T-helper 22 cell (primary cell): ENCODE data around the gene HSP90AA1.
"Not testable (repeated sequence)": the region's sequence is repeated elsewhere in the genome, so short reads cannot be mapped to it uniquely, and the experiment has no call there.

ENCODE experiments used
- DNase-seq: peaks from one replicate; pipeline ENCODE4 v3.0.0-alpha.2; 2020; ENCODE audit warnings: low read depth

The HSP90AA1 gene

GRCh38 chr14:102066041-102066451 lies 20.8 kb downstream of the HSP90AA1 start:
- no peak for DNase-seq

DNA sequence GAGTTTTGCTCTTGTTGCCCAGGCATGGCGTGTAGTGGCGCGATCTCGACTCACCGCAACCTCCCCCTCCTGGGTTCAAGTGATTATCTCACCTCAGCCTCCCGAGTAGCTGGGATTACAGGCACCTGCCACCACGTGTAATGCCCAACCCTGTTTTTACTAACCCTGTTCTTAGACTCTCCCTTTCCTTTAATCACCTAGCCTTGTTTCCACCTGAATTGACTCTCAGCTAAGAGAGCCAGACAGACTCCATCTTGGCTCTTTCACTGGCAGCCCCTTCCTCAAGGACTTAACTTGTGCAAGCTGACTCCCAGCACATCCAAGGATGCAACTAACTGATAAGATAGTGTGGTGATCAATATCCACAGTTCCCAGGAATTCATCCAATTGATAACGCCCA lies 22.3 kb downstream of the HSP90AA1 start:
- DNase-seq: not testable (repeated sequence)

DNA sequence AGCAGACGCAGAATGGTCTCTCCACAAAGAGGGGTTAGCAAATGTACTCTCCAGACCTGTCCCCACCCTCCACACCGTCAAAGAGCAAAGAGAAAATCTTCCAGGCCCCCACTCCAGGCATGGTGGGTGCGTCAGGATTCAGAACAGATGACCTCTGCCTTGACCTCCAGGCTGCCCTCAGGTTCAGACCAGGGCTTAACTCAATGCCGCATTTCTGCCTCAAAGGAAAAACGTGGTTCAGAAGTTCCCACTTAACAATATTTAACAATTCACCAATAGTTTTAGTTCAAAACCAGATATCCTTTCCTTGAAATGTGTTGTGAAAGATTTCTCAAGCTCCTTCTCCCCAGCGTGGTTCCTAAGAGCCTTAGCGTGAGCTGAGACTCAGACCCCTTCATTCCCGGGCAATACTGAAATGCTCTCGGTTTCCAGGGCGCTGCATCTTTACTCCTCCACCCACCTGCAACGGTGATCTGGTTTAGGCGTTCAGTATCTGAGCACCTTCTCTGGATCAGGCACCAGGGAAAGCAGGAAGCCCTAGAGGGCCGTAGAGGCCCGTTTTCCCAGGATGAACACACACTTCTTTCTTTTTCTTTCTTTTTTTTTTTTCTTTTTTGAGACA lies 22.9 kb downstream of the HSP90AA1 start:
- DNase-seq: no peak

- DNase-seq: peak; percentile 43
These were observed 23.6 kb downstream of the HSP90AA1 start for GRCh38 chr14:102063109-102063807.

- DNase-seq: no peak
These were observed 27.9 kb downstream of the HSP90AA1 start for GRCh38 chr14:102058961-102059360.

GRCh38 chr14:102058146-102058545 lies 28.7 kb downstream of the HSP90AA1 start:
- DNase-seq: no peak

- no peak for DNase-seq
These were observed 29.2 kb downstream of the HSP90AA1 start for GRCh38 chr14:102057480-102058114.

GRCh38 chr14:102056694-102057442 lies 30.0 kb downstream of the HSP90AA1 start:
- DNase-seq: no peak

DNA sequence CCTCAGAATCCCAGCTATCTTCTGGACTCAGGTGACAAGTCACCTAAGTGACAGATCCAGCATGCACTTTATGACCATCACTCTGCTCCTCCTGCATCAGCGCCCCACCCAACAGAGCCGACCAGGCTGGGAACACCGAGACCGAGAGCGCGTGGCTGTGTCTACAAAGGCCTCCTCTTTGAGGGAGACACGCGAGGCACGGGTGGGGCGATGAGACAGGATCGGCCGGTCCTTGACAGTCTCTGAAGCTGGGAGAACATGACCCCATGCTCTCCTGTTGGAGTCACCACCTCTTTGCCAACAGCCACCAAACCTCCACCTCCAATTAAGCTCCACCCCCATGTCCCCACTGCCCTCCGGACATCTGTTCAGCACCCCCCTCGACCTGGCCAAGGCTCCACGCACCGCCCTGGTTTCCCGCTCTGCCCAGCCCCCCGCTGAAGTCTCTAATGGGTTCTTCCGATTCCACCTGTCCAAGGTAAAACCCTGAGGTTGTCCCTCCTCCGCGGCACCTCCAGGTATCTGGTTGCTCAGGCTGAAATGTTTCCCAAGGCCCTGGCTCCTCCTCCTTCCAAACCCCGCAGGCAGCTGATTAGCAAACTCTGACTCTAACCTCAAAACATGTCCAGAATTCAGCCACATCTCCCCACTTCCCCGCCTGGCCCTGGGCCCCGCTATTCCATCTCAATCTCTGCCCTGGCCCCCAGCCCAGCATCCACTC lies 31.5 kb downstream of the HSP90AA1 start:
- no peak for DNase-seq

GRCh38 chr14:102052522-102052921 lies 34.3 kb downstream of the HSP90AA1 start:
- DNase-seq: no peak

DNA sequence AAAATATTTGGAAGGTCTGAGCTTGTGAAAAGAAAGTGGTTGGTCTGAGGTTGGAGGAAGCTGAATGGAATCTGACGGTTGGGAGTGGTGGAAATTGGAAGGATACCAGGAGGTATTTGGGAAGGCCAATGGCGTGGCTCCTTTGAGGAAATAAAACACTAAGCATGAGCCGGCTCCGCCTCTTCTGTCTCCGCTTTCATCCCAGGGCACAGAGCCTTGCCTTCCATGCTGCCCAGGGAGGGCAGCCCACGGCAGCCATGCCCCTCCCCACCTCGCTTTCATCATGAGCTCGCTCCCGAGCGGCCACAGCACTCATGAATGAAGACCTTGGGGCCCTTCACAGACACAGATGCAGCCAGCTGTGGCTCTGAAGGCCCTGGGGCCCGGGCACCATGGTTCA lies 36.2 kb downstream of the HSP90AA1 start:
- no peak for DNase-seq

DNA sequence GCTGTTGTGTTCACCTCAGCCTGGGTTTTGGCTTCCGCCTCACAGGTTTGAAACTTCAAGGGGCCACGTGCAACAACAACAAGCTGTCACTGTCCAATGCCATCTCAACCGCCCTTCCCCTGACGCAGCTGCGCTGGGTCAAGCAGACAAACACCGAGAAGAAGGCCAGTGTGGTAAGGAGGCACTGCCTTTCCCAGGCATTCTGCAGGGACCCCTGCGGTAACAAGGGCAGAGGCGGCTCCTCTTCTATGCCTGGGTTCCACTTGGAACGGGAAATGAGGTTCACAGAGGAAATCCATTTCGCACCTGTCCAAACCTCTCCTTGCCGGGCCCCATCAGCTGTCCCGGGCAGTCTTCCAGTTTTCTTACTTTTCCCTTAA lies 36.8 kb downstream of the HSP90AA1 start:
- DNase-seq: no peak

- DNase-seq: no peak
These were observed 37.4 kb downstream of the HSP90AA1 start for GRCh38 chr14:102049258-102050025.

DNA sequence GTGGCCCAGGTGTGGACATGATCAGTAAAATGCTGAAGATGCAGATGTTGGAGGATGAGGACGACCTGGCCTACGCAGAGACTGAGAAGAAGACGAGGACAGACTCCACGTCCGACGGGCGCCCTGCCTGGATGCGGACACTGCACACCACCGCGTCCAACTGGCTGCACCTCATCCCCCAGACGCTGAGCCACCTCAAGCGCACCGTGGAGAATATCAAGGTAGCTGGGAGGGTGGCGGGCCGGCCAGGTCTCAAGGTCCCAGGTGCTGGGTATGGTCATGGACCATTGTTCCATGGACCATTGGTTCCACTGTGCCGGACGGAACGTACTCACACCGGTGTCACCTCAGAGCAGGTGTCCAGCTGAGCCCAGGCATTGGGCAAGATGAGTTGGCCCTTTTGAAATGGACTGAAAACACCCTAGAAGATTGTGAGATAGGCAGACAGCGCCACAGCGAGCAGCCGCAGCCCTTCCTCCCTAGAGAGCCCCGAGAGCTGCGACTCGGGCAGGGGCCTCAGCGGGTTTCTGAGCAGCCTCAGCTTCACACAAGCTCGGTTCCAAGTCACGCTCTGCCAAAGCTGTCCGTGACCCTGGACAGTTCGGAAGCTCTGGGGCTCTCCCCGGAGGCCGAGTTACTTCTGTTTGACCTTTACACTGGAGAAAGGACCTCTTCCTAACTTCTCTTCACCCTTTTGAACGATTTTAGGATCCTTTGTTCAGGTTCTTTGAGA lies 38.9 kb downstream of the HSP90AA1 start:
- no peak for DNase-seq

GRCh38 chr14:102046337-102047278 lies 40.2 kb downstream of the HSP90AA1 start:
- no peak for DNase-seq

- DNase-seq: no peak
These were observed 42.3 kb downstream of the HSP90AA1 start for GRCh38 chr14:102044566-102044965.

GRCh38 chr14:102043251-102044025 lies 43.4 kb downstream of the HSP90AA1 start:
- no peak for DNase-seq

DNA sequence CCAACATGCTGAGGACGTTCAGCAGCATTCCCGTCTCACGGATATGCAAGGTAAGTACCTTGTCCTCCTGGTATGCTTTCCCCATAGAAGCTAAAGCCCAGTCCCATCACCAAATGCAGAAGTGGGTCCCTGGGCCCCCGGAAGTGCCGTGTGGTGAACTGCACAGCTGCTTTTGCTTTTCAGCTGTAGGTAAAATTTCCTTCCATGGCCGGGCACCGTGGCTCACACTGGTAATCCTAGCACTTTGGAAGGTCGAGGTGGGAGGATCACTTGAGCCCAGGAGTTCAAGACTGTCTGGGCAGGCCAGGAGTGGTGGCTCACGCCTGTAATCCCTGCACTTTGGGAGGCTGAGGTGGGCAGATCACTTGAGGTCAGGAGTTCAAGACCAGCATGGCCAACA lies 44.1 kb downstream of the HSP90AA1 start:
- no peak for DNase-seq

- DNase-seq: no peak
These were observed 46.7 kb downstream of the HSP90AA1 start for GRCh38 chr14:102040153-102040552.
